DND-41 (cell line): ENCODE measurements around the gene MVK.

Experiments used
- EZH2 ChIP-seq: IDR thresholded peaks from 3 replicates; pipeline ENCODE4 v1.6.1; 2012; ENCODE audit warnings: borderline replicate concordance, low read depth, mild to moderate bottlenecking, moderate library complexity, low read length, inconsistent platforms; ENCODE audit not compliant: severe bottlenecking
- TF ChIP-seq, protein P1 (sequence below): IDR thresholded peaks from 2 replicates; pipeline ENCODE4 v1.5.1; 2012; ENCODE audit warnings: borderline replicate concordance, low read length, moderate library complexity, mild to moderate bottlenecking; ENCODE audit not compliant: poor library complexity, severe bottlenecking; ENCODE audit errors: extremely low read depth

DNA sequence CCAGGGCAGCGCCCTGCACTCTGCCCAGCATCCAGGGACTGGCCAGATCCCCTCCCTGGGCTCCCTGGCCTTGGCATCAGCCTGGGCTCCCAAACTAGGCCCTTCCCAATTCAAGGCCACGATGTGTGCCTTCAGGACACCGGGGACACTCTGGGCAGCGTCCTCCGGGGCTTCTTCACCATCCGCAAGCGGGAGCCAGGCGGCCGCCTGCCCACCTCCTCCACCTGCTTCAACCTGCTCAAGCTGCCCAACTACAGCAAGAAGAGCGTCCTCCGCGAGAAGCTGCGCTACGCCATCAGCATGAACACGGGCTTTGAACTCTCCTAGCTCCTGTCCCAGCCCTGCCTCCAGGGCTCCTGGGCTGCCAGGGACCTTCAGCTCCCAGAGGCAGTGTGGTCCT lies 39.1 kb upstream of the MVK start:
- TF ChIP-seq, protein P1, sequence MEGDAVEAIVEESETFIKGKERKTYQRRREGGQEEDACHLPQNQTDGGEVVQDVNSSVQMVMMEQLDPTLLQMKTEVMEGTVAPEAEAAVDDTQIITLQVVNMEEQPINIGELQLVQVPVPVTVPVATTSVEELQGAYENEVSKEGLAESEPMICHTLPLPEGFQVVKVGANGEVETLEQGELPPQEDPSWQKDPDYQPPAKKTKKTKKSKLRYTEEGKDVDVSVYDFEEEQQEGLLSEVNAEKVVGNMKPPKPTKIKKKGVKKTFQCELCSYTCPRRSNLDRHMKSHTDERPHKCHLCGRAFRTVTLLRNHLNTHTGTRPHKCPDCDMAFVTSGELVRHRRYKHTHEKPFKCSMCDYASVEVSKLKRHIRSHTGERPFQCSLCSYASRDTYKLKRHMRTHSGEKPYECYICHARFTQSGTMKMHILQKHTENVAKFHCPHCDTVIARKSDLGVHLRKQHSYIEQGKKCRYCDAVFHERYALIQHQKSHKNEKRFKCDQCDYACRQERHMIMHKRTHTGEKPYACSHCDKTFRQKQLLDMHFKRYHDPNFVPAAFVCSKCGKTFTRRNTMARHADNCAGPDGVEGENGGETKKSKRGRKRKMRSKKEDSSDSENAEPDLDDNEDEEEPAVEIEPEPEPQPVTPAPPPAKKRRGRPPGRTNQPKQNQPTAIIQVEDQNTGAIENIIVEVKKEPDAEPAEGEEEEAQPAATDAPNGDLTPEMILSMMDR, result no peak
- TF ChIP-seq EZH2, result no peak
